ENCODE data around the gene CRB3.

The CRB3 gene

DNA sequence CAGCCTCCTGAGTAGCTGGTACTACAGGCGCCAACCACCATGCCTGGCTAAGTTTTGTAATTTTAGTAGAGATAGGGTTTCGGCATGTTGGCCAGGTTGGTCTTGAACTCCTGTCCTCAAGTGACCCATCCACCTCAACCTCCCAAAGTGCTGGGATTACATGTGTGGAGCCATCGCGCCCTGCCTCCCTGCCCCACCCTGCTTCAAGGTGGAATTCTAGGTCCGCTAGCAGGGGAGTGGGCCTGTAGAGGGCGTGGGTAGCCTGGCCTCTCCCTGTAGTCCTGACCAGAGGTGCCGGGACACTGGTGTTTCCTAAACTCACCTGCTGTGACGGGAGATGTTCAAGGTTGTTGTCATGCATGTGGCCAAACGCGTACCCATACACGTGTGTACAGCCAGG lies 30.9 kb upstream of the CRB3 start:
- DNase-seq (ENCODE audit: low spot score), result no peak

DNA sequence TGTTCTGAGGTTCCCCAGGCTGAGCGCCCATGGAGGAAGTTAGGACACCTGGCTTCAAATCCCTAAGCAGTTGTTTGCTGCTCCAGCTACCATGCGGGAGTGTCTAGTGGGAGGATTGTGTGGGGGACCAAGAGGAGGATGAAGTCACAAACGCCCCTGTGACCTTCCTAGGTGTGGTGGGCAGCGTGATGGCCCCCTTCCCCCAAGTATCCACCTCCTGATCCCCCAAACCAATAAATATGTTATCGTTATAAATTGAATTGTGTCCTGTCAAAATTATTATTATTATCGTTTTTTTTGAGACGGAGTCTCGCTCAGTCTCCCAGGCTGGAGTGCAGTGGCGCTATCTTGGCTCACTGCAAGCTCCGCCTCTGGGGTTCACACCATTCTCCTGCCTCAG lies 30.4 kb upstream of the CRB3 start, which contains the start of gene SLC25A41:
Gene SLC25A41, minus strand, starts transcription at position 101 of the 400 bp plus-strand sequence. Its CDS starts 70 bp downstream, at position 31.
- DNase-seq (ENCODE audit: low spot score), result no peak

DNA sequence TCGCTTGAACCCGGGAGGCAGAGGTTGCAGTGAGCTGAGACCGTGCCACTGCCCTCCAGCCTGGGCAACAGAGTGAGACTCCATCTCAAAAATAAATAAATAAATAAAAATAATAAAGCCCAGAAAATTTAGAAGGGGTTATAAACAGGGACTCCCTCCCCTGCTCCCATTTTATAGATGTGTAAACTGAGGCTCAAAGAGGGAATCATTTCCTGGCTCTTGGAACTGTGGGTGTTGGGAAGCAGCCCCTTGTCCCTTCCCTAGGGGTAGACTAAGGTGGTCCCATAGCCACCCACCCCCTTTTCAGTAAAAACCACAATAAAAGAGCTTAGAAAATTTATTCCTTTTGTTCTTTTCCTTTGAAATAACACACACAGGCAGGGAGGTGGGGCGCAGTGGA lies 24.3 kb upstream of the CRB3 start:
- no peak for DNase-seq (ENCODE audit: low spot score)

DNA sequence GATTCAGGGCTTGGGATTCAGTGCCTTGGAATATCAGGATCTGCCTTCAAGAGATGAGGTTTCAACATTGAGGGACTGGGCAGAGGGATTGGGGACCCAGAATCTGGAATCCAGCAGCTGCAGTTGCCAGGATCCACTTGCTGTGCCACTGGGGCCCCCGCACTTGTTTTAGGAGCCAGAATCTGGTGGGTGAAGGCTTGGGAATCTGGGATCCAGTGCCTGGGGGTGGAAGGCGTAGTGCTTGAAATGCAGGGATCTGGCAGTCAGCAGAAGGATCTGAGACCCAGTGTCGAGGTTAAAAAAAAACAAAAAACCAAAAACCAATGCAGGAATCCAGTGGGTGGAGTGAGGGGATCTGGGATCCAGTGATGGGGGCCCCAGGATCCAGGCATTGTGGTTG lies 23.2 kb upstream of the CRB3 start:
- DNase-seq (ENCODE audit: low spot score), result no peak

DNA sequence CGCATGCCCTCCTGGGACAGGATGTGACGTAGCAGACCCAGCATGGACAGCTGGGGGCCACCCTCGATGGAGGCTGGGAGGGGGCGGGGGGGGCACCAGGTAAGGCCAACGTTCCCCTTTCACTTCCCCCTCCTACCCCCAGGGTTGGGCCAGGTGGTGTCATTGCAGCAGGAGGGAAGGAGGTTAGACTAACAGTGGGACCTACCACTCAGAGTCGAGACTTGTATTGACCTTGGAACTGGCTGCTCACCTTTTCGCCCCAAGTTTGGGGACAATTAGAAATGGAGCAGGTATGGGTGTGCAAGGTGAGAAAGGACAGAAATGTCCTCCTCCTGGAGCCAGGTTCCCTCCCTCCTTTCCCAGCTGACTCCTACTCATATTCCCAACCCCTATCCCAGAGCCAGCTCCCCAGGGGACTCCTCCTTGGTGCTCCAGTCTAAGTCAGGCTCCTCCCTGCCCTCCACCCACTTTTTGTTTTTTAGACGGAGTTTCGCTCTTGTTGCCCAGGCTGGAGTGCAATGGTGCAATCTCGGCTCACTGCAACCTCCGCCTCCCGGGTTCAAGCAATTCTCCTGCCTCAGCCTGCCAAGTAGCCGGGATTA lies 21.9 kb upstream of the CRB3 start:
- DNase-seq (ENCODE audit: low spot score), result no peak

GRCh38 chr19:6443986-6444385 lies 20.1 kb upstream of the CRB3 start:
- DNase-seq (ENCODE audit: low spot score), result no peak

DNA sequence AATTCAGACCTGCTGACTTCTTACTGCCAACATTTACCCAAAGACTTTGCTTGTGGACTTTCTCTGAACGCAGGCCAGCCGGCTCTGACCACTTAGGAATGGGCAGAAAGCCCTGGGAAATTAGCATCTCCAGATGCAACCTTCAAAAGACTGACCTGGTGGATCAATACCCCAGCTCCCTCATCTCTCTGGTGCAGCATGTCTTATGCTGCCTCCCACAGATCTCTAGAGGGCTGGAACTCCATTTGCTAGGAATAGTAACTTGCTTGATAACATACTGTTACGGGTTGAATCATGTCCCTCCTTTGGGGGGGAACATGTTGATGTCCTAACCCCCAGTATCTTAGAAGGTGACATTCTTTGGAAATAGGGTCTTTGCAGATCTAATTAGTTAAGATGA lies 17.6 kb upstream of the CRB3 start:
- no peak for DNase-seq (ENCODE audit: low spot score)

GRCh38 chr19:6448045-6448444 lies 16.0 kb upstream of the CRB3 start:
- DNase-seq (ENCODE audit: low spot score), result no peak

DNA sequence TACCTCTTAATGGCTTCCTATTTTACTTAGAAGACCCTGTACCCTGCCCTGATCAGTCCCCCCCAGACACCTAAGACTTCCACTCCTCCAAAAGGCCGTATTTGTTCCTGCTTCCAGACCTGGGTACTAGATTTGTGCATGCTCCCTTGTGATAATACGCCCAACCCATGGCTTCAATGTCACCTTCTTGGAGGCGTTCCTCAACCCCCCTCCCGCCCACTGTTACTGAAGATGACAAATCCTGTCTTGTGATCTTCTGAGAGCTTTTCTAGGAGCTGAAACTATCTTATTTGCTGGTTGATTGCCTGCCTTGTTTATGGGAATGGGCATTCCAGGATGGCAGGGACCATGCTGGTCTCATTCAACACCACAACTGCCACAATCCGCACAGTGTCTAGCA lies 13.9 kb upstream of the CRB3 start:
- DNase-seq (ENCODE audit: low spot score), result no peak

DNA sequence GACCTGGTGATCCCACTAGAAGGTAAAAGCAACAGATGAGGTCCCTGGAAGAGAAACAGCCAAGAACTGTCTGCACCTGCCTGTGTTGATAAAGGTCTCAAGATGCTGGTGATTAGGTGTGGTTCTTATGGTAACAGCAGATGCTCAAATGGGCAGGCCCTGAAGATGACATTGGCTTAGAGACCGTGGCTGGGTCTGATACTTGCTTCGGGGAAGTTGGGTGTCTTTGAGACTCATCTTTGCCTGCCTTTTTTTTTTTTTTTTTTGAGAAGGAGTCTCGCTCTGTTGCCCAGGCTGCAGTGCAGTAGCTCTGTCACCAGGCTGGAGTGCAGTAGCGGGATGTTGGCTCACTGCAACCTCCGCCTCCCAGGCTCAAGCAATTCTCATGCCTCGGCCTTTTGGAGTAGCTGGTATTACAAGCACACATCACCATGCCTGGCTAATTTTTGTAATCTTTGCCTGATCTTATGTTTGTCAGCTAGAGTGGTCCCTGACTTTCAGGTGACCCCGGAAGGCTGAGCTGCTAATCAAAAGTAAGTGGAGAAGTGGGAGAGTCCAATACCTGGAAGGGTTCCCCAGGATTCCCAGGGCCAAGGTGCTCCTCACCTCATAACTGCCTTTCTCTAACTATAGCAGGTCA lies 12.4 kb upstream of the CRB3 start:
- no peak for DNase-seq (ENCODE audit: low spot score)

DNA sequence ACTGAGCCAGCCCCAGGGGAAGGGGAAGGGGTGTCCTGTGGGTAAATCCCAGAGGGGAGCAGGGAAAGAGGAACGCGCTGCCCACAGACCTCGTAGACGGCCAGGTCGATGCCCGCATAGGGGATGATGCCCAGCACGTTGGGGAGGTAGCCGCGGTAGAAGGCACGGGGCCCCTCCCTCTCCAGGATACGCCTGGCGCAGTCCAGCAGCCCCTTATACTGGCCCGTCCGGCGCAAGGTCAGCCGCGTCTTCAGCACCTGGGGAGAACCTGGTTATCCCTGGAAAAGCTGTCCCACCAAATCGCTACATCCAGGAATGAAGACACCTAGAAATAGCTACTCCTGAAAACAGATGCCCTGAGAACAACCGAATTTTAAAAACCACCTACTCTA lies 11.9 kb upstream of the CRB3 start:
- DNase-seq (ENCODE audit: low spot score), result no peak

- DNase-seq (ENCODE audit: low spot score), result no peak
Measured at GRCh38 chr19:6452899-6453298, 11.2 kb upstream of the CRB3 start.

GRCh38 chr19:6453951-6454565 lies 10.0 kb upstream of the CRB3 start:
- no peak for DNase-seq (ENCODE audit: low spot score)

- no peak for DNase-seq (ENCODE audit: low spot score)
Measured at GRCh38 chr19:6455924-6456323, 8.1 kb upstream of the CRB3 start.

GRCh38 chr19:6457958-6458694 lies 5.9 kb upstream of the CRB3 start:
- no peak for DNase-seq (ENCODE audit: low spot score)

DNA sequence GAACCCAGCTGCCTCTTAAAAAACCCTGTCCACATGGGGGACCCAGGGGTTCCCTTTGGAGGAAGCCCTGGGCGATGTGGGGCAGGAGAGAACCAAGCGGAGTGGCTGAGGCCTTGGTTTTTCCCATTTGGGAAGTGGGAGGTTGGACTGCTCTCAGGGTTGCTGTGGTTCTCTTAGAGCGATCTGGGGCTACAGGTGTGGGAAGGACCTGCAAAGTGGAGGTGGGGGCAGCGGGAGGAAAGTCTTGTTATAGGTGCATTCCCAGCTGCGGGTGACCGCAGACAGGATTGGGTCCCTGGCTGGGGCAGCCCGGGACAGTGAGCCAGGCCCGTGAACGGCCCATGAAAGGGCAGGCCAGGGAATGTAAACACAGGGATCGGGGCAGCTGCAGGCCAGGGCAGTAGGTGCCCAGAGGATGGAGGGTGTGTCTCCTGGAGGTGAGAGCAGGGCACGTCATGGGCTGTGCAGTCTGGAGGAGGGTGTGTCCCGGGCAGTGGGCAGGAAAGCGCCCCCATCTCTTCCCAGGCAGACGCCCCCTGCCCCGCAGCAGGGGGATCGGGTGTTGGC lies 5.3 kb upstream of the CRB3 start:
- no peak for DNase-seq (ENCODE audit: low spot score)

DNA sequence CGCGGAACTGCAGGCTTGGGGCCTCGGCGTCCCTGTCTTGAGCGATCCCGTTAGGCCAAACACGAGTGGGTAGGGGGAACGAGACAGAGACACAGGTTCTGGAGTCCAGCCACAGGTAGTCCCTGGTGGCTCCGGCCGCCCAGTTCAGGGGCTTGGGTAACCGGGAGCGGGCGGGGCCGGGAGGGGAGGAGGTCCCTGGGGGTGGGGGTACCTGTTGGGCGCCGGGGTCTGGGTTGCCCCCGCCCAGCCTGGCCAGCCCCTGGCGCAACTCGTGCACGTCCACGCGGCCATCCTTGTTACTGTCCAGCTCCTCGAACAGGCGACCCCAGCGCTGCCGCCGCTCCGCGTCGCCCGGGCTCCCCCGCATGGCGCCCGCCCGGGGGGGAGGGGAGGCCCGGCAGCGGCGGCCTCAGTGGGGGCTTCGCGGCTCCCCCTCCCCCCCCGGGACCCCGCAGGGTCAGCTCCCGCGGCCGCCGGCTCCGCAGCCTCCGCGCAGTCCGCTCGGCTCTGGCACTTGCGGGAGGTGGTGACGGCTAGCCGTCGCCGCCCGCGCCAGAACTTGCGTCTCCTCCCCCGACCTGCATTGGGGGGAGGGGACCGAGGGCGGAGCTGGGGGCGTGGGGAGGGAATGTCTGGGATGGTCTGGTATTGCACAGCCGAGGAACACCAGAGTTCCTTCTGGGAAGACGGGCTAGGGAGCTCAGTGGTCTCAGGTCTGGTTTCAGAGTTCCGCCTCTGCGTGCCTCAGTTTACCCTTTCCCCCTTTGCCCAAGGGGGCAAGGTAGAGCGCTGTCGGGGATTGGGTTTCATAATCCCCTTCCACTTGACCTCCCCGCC lies 4.6 kb upstream of the CRB3 start, which contains the start of gene SLC25A23:
Gene SLC25A23, minus strand, starts transcription at position 531 of the 837 bp plus-strand sequence. Its CDS starts 164 bp downstream, at position 367.
- peak; percentile 84 for DNase-seq (ENCODE audit: low spot score)

DNA sequence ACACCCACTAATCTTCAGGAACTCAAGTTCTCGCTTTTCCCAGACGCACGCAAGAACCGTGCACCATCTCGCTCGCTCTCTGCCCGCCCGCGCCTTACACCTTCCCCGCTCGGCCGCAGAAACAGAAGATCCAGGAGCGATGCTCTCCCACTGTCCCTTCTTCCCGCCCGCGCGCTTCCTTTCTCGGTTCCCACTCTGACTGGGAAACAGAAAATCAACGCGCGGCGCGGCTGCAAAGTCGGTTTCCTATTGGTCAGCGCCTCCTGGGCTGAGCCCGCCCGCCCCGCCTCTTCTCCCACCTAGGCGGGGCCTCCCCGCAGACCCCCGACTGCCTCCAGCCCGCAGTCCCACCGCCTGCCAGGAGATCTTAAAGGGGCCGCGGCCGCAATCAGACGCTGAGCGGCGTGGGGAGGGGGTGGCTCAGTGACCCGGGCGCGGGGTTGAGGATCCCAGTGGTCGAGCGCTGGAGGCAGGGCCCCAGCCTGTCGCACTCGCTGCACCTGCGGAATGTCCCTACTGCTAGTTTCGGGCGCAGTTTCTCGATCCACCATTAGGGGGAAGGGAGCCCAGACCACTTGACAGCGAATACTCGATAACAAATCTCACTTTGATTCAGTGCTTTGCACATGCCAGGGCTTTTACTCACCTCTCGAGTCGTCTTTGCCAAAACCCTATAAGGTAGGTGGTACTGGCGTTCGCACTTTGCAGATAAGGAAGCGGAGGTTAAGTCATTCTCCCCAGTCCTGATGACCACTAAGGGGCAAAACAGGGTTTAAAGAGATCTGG lies 3.8 kb upstream of the CRB3 start:
- peak; percentile 99 for DNase-seq (ENCODE audit: low spot score)

- no peak for DNase-seq (ENCODE audit: low spot score)
Measured at GRCh38 chr19:6465006-6465405, 935 bp downstream of the CRB3 start.

DNA sequence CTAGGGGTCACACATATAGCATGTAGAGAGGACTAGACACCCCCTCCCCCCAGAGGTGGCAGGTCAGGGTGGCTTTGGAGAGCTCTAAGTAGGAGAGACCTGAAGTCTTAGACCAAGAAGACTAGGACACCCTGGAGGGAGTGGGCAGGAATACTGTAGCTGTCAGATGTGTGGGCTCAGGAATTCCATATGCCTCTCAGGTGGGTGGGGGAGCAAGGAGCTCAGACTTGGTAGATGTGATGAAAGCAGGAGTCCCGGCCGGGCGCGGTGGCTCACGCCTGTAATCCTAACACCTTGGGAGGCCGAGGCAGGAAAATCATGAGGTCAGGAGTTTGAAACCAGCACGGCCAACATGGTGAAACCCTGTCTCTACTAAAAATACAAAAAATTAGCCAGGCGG lies 1.6 kb downstream of the CRB3 start:
- no peak for DNase-seq (ENCODE audit: low spot score)

All from ecto neural progenitor cell (in vitro differentiated cells).